Neural cell (in vitro differentiated cells): ENCODE results near the gene UGT1A6.
"Not testable (repeated sequence)": the region's sequence is repeated elsewhere in the genome, so short reads cannot be mapped to it uniquely, and the experiment has no call there.

ENCODE experiments used
- RAD21 ChIP-seq: fragments of 450-650 bp; conservative IDR thresholded peaks from 2 replicates; pipeline ENCODE4 v1.6.1; 2014; ENCODE audit warnings: antibody characterized with exemption, mild to moderate bottlenecking, moderate library complexity
- TF ChIP-seq, protein P1 (sequence below): fragments of 450-650 bp; IDR thresholded peaks from 2 replicates; pipeline ENCODE4 v1.5.1; 2014; ENCODE audit warnings: antibody characterized with exemption, mild to moderate bottlenecking, moderate library complexity; ENCODE audit not compliant: poor library complexity, severe bottlenecking

DNA sequence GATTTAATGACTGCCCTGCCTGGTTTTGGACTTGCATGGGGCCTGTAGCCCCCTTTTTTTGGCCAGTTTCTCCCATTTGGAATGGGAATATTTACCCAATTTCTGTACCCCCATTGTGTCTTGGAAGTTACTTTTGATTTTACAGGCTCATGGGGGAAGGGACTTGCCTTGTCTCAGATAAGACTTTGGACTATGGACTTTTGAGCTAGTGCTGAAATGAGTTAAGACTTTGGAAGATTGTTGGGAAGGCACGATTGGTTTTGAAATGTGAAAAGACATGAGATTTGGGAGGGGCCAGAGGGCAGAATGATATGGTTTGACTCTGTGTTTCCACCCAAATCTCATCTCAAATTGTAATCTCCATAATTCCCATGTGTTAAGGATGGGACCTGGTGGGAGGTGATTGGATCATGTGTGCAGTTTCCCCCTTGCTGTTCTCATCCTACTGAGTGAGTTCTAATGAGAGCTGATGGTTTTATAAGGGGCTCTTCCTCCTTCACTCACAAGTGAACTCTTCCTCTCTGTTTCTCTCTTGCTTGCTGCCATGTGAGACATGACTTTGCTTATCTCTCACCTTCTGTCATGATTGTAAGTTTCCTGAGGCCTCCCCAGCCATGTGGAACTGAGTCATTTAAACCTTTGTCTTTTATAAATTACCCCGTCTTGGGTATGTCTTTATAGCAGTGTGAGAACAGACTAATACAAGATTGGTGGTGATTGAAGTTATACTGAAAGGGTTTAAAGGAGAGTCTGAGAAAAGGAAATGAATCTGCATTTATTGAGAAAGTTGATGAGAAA, 58.7 kb downstream of the UGT1A6 start:
- TF ChIP-seq, protein P1, sequence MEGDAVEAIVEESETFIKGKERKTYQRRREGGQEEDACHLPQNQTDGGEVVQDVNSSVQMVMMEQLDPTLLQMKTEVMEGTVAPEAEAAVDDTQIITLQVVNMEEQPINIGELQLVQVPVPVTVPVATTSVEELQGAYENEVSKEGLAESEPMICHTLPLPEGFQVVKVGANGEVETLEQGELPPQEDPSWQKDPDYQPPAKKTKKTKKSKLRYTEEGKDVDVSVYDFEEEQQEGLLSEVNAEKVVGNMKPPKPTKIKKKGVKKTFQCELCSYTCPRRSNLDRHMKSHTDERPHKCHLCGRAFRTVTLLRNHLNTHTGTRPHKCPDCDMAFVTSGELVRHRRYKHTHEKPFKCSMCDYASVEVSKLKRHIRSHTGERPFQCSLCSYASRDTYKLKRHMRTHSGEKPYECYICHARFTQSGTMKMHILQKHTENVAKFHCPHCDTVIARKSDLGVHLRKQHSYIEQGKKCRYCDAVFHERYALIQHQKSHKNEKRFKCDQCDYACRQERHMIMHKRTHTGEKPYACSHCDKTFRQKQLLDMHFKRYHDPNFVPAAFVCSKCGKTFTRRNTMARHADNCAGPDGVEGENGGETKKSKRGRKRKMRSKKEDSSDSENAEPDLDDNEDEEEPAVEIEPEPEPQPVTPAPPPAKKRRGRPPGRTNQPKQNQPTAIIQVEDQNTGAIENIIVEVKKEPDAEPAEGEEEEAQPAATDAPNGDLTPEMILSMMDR: not testable (repeated sequence)
- not testable (repeated sequence) for TF ChIP-seq RAD21
